AG09319 (cell line): ENCODE data around the gene GRID1.

Experiments
- DNase-seq: peaks from one replicate; pipeline ENCODE4 v3.0.0-alpha.2; 2010; ENCODE audit warnings: low read depth; ENCODE audit errors: extremely low read depth
- CTCF ChIP-seq: IDR thresholded peaks from 2 replicates; pipeline ENCODE4 v1.5.1; 2011; ENCODE audit warnings: low read depth, mild to moderate bottlenecking, inconsistent platforms, low read length, moderate library complexity

GRID1 gene

GRCh38 chr10:86192147-86192546 is 174.4 kb downstream of the GRID1 start:
- DNase-seq, result no peak
- TF ChIP-seq CTCF, result no peak

GRCh38 chr10:86191686-86192085 is 174.9 kb downstream of the GRID1 start:
- DNase-seq, result no peak
- TF ChIP-seq CTCF, result no peak

- TF ChIP-seq CTCF, result no peak
- DNase-seq, result no peak
Observed at GRCh38 chr10:86191166-86191565, 175.4 kb downstream of the GRID1 start.

- no peak for TF ChIP-seq CTCF
Observed at GRCh38 chr10:86190291-86190690, 176.3 kb downstream of the GRID1 start.

GRCh38 chr10:86189891-86190290 is 176.7 kb downstream of the GRID1 start:
- TF ChIP-seq CTCF, result no peak
- DNase-seq, result no peak

More at GRCh38 chr10:86190291-86190690, 176.3 kb downstream of the GRID1 start:
- DNase-seq, result no peak

GRCh38 chr10:86188796-86189558 is 177.6 kb downstream of the GRID1 start:
- no peak for TF ChIP-seq CTCF
- DNase-seq, result no peak

- TF ChIP-seq CTCF, result no peak
- DNase-seq, result no peak
Observed at GRCh38 chr10:86188326-86188725, 178.3 kb downstream of the GRID1 start.
